Kidney glomerular epithelial cell (primary cell): ENCODE data around the gene IER5.

ENCODE experiments used
- DNase-seq: peaks from one replicate; lab custom pipeline; 2025; lab: John Stamatoyannopoulos, UW

Gene IER5

DNA sequence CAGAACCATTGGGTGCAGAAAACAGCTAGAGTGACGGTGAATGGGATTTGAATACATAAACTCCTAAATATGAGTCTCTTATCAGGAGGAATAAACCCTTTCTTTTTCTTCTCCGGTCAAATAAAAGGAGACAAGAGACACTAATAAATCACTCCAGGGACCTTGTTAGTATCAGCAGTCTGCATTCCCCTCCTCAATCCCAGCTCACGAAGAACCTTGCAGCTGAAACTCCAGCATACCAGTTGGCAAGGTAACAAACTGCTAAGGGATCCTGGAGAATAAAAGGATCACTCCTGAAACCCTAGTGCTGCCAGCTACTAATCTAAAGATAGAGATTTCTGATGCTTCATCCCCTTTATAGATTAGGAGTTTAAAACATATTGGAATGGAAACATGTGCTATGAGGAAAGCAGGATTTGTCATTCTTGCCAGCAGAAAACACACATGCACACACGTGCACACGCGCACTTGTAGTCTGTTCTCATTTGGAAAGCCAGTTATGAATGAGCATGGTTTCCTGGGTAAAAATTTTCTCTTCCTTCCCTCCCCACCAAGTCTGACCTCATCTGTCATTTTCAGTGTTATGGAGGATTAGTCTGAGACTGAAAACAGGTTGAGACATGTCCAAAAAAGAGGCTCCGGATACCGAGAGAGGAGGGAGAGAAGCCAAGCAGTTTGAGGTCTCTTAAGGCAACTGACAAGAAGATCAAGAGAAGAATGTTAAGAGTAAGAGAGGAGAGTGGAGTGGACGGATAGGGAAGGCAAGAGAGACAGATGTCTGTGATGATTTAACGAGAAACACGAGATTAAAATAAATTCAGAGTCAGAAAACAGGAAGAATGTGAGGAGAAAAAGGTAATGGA is 10.9 kb downstream of the IER5 start:
- DNase-seq = no peak

DNA sequence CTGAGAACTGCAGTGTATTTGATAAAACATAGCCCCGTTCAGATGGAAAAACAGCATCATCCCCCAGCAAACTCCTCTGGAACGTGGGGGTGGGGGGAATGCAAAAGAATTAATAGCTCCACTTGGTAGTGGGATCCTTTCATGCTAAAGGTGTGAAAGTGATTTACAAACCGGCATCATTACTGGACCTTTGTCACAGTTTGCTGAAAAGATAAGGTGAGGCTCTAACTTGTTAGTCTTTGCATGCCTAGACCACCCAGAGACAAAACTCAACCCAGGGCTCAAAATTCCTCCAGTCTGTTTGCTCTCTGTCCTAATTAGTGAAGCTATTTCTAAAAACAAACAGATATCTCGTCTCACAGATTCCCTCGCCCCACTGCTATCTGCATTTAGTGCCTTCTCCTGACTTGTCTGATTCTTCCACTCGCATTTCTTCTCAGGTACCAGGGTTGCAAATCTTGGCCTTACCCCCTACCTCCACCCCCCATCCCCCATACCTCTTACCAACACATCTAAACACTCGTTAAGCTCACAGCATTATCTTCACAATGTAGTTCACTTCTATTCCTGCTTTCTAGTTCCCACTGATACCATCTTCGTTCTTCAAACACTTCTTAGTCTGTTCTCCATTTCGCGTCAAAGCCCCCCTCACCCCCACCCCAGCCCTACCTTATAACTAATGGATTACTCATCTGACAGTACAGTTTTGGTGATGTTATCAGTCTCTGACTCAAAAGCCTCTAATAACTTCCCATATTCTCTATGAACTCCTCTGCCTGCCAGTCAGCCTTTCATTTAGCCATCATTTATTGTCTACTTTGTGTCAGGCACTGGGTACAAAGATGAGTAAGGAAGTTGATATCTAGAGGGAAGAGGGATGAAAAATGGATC is 11.8 kb downstream of the IER5 start:
- DNase-seq = no peak

DNA sequence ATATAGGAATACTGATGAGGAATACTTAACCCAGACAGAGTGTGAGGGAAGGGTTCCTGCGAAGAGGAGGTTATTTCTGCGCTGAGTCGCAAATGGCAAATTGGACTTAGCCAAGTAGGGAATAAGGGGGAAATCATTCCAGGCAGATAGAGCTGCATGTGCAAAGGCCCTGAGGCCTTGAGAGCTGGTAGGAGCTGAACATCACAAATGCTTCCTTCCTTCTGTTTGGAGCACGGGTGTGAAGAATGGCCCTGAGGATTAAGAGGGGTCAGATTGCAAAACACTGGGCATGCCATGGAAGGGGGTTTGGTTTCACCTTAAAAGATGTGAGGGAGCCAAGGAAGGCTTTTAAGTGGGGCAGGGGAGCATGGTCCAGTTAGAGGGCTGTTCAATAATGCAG is 12.4 kb downstream of the IER5 start:
- DNase-seq = no peak

DNA sequence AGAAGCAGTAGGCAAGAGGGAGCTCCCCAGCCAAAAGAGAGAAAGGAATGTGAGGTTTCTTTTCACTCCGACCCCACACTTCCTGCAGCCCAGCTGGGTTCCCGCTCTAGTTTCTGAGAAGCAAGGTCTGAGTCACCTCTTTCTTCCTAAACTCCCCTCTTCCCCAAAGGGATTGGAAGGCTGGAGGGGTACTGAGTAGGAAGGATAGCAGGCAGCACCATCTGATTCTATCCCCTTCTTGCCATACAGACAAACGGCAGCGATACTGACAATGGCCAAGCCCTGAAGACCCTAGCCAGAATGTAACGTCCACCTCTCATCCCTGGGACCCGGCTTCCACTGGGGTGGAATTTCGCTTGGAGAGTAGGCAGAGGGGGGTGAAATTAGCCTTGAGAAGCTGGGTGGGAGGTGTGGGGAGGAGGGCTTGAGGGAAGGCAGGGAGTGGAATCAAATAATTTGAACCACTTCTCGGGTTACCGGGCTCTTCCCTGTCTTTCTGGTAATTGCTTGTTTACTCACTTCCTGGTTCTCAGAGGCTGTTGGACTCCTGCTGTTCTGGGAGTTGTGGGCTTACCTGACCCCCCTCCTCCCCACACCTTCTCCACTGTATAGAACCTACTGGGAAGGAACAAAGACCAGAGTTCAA is 13.2 kb downstream of the IER5 start:
- no peak for DNase-seq

DNA sequence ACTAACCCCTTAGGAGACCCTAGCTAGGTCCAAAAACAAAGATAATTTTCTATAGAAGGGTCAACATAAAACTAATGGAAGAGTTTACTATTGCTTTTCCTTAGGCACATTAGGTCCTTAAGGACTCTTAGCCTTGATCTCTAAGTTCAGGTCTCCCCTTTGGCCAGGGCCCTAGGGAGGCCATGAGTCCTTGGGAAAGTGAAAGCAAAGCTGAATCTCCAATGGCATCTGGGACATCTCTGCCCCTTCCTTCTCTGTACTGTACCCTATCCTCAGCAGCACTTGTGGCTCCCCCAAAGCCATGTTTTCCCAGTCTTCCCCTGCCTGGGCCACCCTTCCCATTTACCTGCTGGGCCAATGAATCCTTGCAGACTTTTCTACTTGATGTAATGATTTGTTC is 14.3 kb downstream of the IER5 start:
- DNase-seq = no peak

DNA sequence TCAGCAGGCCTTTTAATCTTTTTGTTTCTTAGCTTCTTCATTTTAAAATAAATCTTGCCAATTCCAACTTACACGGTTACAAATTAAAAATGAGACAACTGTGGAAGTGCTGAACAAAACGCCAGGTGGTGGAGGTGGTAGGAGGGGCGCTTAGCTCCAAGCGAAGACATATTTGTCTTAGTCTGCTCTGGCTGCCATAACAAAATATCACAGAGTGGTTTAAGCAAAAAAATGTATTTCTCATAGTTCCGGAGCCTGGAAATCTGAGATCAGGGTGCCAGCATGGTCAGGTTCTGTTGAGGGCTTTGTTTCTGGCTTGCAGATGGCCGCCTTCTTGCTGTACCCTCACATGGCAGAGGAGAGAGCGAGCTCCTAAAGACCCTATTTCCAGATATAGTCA is 14.9 kb downstream of the IER5 start:
- DNase-seq = no peak

DNA sequence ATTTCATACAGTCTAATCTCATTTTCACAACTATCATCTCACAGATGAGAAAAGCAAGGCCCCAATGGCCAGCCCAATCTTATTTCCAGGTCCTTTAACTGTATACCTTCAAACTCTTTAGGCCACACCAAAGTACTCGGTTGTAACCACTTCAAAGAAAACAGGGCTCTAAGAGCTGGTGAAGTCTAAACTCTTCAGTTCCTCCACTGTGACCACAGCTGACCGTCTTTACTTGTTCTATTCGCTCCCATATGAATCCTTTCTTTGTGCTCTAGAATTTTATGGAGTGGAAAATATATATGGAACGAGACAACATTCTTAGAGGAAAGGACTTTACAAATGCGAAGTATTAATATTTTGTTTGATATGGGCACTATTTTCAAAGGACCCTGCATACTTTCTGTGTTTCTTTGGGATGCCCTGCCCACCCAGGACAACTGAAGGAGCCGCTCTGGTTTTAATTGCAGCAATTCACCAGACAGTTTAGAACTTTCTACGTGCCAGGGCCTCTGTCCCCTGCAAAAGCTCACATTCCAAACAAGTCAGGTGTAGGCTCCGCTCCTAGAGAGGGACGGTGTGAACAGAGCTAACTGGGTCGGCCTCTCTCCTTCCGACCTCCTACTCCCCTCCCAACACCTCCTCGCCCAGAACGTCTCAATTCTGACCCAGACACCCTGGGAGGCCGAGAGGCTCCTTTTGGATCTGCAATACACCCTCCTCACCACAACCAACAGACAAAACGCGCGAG is 15.7 kb downstream of the IER5 start:
- DNase-seq = no peak

DNA sequence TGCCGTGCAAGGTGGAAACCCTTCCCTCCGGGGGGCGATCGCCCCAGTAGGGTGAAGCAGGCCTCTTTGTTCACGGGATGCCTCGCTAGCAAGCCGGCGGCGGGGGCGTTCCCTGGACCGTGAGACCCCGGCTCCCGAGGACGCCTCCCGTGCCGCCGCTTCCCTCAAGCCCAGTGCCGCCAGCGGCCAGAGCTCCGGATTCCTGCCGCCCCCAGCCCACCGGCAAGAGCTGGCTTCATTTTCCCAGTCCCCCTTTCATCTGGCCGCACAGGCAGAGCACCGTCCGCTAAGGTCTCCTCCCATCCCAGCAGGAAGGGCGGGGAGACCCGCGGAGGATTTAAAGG is 16.3 kb downstream of the IER5 start:
- DNase-seq = no peak

DNA sequence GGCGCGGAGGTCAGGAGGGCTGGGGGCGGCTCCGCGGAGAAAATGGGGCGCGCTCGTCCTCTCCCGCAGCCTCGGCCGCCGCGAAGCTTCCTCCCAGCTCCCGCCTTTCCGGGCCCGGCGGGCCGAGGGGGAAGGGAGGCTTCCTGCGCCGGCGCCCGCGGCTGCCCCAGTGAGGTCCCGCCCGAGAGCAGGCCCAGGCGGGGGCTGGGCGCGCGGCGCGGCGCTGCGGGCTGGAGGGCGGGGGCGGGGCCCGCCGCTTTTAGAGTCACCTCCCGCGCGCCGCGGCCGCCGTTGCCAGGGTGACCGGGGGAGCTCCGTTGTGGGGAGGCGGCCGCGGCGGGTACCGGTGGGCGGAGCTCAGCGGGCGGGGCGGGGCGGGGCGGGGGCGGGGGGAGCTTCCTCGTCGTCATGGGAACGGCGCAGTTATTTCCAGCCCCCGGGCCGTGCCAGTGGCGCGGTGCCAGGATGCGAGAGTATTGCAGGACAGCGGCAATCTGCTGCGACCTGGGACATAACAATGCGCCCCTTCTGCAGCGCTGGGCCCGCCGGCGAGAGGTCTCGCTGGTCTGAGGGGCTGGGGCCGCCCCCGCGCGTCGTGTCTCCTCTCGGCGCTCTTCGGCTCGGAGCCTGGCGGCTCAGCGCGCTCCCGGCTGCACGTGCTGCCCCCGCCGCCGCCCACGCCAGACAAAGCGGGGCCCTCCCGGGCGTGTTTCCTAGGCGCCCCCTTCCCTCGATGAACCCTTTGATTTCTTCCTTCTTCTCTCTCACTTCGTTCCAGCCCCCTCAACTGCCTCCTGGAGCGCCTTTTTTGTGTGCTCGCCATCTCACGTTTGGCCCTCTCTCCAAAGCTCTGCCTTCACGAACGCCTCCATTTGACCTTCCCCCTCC is 16.9 kb downstream of the IER5 start:
- peak; percentile 75 for DNase-seq

DNA sequence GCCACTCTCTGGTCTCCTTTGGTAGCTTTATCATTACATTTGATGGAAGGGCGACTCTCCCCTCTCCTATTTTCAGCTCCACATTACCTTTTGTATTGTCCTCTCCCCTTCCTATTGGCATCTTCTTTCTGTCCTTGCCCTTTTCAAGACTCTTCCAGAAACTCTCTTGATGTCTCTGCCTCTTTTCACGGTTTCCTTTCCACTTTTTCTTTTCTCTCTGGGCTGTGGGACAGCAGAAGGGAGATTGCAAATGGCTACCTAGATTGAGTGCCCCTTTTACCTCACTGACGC is 17.5 kb downstream of the IER5 start:
- no peak for DNase-seq

DNA sequence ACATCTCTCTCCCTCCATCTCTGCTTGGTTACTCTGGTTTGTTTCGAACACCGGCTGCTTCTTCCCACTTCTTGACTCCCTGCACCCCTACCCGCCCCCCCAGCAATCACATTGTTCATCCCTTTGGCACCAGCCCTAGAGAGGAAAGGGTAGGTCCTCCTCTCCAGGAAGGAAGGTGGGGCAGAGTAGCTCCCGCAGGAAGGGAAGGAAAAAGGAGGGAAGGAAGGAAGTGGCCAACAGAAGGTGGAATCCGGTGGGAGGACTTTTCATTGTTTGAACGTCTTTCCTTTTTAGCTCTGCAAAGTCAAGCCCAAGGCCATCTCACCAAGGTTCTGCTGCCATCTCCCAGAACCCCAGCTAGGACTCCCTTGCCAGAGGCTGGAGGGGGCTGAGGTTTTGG is 18.0 kb downstream of the IER5 start:
- DNase-seq = no peak

DNA sequence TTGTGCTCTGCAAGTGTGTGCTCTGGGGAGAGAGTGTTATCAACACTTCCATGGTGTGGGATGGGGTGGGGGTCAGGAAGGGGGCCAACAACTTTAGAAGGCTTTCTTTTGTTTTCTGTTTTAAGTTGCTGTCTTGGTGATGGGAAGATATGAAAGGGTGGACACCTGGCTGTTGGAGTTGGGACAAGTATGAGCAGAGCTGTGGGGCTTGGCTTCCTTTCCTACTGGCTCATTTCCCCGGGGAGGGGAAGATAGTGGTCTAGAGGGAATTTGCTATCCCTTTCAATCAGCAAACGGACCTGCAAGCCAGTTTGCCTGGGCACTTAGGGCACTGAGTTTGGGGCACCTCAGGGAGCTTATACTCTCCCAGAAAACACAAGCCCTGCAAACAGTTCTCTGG is 19.2 kb downstream of the IER5 start:
- DNase-seq = no peak

DNA sequence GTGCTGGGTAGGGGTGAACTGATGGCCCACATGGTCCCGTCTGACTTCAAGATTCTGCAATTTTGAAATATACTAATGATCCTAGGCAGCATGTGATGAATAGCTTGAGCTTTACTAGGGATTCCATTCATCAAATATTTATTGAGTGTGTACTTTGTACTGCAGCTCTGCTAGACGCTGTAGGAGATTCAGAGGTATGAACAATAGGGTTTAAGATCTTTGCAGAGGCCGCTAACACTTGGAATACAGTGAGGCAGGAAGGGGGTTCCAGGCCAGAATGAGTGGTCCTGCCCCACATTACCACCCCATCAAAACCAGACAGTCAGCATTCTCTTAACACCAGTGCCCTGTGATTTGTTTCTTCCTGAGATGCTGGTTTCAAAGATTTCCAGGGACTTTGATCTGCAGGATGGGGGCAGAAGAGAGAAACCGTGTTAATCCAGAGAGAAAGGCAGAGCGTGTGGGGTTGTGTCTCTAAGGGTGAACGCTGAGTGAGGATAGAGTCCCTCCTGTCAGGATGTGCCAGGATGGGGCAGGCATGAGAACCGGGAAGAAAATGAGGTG is 19.9 kb downstream of the IER5 start:
- DNase-seq = no peak

DNA sequence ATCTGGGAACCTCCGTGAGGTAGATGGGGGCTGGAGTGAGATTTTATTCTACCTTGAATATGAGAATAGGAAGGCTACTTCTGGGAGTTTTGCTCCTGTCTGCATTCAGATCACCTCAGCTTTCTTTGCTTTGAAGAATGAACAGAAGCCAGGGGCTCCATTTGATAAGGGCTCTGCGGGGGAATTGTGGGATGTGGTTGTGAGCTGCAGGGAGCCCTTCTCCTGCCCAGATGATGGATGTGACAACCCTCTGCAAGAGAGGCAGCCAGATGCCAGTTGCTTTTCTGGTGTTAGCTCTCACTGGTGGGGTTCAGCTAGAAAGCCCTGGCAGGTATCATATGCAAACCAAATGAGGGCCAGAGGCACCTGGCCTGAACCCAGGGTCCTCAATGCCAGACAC is 21.5 kb downstream of the IER5 start:
- DNase-seq = no peak

DNA sequence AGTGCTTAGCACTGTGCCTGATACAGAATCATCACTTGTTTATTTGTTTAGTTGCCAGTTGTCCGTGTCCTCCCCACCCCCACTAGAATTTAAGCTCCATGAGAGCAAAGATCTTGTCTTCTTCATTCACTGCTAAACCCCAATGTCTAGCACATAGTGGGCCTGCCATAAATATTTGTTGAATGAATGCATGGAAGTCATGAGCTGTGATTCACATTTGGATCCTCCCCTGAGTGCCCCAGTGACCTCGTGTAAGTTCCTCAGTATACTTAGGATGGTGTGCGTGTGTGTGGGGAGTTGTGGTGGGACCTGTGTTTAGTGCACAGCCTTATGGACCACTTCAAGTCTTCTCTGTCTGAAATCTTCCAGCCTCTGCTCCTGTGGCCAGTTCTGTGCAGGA is 23.1 kb downstream of the IER5 start:
- DNase-seq = no peak

DNA sequence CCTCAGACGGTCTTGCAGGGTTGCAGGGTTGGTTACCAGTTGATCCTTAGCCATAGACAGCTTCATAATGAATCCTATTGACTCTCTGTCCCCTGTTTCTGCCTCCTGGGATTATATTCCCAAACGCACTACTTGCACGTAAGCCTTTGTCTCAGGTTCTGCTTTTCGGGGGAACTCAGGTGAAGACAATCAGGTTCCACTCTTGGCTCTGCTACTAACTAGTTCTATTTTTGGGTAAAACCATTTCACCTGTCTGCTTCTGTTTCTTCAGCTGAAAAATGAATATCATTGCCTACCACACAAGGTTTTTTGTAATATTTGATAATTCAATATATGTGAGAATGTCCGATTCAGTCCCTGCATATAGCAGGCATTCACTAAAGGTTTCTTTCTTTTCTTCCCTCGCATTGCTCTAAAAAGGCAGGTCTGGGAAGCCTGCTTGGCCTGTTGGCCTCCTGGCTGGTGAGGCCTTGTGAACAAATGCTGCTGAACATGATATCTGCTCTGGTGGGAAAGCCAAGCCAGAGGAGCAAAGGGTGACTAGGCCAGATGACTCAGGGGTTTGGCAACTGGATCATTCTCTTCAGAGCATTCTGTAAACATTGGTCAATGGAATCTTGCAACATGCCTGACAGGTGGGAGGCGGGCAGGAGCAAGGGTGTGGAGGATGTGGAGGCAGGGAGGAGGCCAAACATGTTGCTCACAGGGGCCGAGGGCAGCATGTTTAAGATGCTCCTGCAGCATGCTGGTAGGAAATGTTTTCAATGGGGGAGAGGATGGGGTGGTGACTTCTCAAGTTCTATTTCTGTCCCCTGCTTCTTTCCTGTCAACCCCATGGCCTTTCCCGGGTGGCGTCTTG is 23.8 kb downstream of the IER5 start:
- DNase-seq = peak; percentile 96

DNA sequence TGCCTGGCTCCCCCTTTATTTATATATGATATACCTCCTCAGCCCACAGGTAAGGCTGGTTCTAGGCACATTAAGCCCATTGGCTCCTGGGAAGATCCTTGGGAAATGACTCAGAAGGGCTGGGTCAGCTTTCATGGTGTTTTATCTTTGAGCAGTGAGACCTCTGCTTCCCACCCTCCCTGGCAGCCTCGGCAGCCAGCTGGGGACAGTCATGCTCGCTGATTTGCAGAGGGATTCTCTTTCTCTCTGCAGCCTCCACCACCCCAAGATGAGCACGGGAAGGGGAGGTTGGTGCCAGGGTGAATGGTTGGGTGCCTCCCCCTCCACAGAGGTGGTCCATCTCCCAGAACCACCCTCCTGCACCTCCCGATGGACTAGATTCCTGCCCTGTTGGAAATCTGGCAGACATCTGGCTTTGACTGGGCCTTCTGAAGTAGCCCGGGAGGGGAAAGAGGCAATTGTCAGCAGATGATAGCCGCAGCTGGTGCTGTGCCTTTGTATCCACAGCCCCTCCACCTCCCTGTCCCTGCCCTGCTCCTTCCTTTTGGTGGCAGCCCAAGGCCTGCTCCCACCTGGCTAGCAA is 24.6 kb downstream of the IER5 start:
- DNase-seq = peak; percentile 37

DNA sequence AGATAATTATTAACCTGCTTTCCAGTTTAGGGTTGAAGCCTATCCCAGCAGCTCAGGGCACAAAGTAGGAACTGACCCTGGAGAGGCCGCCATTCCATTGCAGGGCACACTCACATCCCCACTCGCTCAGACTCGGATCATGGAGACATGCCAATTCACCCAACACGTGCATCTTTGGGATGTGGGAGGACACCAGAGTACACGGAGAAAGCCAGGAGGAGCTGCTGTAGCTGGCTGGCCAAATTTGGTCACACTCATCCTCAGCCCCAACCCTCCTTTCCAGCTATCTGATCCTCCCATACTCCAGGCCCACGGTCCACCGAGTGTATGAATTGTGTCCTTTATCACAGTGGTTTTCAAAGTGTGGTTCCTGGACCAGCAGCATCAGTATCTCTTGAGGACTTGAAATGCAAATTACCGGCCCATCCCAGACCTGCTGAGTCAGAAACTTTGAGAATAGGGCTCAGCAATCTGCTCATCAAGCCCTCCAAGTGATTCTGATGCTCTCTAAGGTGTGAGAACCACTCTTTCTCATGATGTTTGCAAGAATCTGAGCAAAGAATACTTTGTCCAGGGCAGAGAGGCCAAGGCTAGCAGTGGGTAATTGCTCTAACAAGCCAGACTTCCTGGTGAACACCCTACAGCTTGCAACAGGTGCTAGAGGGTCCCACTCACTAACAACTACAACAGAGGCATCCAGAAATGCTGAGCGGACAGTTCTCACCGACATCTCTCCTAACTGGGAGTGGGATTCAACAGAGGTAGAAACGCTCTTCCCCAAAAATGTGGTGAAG is 26.3 kb downstream of the IER5 start:
- DNase-seq = no peak

DNA sequence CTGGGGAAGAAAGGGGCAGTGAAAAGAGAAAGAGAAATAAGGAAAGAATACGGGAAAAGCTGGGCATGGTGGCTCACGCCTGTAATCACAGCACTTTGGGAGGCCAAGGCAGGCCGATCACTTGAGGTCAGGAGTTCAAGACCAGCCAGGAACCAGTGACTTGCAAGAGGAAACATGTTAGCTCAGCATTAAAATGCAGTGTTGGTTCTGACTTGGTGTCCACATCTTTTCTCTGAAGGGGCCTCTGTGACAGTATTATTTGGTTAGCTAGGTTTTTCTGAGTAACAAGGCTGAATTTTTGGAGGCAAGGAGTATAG is 26.8 kb downstream of the IER5 start:
- DNase-seq = no peak
